ENCODE results near the gene RHOD.

Gene RHOD

DNA sequence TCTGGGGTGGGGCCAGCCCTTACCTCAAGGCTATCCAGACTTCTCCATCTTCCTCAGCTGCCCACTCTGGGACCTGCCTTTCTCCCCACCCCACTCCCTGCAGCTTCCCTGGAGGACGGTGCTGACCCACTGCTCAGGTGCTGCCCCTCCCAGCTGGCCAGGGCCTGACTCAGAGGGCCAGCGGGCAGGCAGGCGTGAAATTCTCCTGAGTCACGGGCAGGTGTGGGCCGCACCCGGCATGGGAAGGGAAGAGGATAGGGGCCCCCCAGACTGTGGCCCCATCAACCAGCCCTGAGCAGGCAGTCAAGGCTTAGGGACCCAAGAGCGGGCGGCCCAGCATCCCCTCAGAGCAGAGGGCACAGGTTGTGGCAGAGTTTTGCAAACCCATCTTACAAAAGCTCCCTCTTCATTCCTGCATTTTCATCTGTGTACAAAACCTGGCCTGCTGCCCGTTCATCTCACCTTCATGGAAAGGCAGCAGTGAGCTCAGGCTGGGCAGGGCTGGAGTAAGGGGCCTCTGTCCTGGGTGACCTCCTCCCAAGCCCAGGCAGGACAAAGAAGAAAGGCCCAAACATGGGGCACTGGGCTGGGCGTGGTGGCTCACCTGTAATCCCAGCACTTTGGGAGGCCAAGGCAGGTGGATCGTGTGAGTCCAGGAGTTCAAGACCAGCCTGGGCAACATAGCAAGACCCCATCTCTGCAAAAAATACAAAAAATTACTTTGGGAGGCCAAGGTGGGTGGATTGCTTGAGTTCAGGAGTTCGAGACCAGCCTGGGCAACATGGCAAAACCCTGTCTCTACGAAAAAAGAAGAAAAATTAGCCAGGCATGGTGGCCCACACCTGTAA lies 6.1 kb downstream of the RHOD start:
- no peak for DNase-seq (ENCODE audit: low spot score)

DNA sequence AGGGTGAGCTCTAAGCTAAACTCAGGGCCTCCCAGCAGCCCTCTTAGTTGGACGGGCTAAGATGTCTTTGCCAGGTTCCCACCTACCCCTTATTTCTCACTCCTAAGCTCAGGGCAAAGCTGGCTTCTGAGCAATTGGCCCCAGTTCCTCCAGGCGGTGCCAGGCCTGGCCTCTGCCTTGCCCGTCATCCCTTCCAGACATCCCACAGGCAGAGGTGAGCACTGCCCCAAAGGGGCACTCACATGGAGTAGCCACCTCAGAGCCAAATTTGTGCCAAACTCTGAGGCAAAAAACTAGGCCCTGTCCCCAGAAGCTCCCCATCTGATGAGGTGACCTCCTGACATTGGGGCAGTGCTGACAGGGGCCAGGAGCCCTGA lies 9.7 kb downstream of the RHOD start:
- DNase-seq (ENCODE audit: low spot score) = no peak

DNA sequence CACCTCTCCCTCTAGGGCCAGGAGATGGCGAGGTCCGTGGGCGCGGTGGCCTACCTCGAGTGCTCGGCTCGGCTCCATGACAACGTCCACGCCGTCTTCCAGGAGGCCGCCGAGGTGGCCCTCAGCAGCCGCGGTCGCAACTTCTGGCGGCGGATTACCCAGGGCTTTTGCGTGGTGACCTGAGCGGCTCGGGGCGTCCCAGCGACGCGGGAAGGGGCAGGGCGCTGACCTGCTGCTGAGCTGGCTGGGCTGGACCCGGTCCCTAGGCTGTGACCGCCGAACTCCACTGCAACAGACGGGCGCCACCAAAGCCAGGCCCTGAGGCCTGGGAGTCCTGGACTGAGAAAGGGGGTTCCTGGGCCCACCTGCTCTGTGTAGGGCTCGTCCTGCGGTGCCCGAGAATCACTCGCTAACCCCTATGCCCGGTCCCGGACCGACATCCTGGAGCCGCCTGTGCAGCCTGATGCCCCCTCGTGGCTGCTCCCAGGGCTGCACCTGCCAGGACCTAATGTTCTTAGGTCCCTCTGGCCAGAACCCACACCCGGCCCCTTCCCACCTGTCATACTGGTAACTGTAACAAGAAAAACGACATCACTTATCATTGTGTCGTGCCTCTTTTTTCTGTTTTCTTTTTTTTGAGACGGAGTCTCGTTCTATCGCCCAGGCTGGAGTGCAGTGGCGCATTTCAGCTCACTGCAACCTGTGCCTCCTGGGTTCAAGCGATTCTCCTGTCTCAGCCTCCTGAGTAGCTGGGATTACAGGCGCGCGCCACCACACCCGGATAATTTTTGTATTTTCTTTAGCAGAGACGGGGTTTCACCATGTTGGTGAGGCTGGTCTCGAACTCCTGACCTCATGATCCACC lies 15.0 kb downstream of the RHOD start:
- DNase-seq (ENCODE audit: low spot score) = no peak

DNA sequence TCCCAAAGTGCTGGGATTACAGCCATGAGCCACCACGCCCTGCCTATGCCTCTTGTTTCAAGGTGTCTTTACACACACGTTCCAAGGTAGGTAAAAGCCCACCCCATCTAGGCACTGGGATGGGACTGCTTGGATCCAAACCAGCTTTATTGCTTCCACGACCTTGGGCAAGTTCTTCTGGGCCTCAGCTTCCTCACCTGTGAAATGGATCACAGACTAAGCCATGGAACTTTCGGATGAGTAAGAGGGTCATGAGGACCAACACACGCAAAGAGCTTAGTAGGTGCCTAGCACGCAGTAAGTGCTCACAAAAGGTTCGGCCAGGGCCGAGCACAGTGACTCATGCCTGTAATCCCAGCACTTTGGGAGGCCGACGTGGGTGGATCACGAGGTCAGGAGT lies 15.6 kb downstream of the RHOD start:
- DNase-seq (ENCODE audit: low spot score) = no peak

DNA sequence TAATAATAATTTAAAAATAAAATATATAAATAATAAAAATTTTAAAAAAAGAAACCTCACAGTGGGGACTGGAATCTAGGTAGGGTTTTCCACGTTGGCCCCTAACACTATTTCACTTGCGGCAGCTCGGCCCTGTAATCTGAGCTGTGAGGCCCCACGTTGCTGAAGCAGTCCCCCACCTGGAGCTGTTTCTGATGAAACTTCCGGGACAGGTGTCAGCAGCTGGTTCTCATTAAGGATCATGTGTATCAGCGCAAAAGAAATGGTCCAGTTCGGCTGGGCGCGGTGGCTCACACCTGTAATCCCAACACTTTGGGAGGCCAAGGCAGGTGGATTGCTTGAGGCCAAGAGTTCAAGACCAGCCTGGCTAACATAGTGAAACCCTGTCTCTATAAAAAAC lies 17.3 kb downstream of the RHOD start:
- no peak for DNase-seq (ENCODE audit: low spot score)

DNA sequence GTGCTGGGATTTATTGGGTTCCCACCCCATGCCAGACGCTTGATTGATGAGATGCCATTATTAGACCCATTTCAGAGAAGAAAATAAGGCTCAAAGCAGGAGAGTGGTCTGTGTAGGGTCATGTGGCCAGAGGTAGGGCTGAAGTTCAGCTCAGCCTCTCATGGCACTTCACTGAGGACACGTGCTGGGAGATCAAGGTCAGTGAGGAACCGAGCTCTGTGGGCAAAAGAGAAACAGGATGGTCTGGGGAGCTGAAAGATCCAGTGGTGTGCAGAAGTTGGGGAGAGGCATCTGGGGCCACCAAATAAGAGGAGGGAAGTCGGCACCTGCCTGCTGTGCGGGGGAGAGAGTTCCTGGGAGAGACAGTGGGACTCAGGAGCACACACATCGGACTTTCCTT lies 19.6 kb downstream of the RHOD start:
- DNase-seq (ENCODE audit: low spot score) = no peak

DNA sequence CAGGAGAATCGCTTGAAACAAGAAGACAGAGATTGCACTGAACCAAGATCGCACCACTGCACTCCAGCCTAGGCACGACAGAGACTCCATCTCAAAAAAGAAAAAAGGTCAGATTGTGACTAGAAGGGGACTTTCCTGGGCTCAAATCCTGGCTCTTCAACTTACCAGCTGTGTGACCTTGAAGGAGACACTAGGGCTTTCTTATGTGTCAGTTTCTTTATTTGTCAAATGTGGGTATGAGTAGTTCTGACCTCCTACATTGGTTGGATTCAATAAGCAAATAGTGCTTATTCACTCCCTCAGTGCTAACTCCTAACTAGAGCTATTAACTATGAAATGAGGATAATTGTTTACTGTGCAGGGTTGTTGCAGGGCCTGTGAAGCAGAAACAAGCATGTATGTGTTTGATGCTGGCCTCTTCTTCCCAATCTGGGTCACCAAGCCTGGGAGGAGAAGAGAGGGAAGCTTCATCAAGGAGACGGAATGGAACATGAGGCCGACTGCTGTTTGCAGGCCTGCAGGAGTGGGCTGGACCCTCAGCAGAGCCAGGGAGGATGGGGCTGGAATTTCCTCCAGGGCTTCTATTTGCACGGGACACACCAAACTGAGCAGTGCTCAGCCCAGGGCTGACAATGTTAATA lies 22.5 kb downstream of the RHOD start:
- DNase-seq (ENCODE audit: low spot score) = no peak

DNA sequence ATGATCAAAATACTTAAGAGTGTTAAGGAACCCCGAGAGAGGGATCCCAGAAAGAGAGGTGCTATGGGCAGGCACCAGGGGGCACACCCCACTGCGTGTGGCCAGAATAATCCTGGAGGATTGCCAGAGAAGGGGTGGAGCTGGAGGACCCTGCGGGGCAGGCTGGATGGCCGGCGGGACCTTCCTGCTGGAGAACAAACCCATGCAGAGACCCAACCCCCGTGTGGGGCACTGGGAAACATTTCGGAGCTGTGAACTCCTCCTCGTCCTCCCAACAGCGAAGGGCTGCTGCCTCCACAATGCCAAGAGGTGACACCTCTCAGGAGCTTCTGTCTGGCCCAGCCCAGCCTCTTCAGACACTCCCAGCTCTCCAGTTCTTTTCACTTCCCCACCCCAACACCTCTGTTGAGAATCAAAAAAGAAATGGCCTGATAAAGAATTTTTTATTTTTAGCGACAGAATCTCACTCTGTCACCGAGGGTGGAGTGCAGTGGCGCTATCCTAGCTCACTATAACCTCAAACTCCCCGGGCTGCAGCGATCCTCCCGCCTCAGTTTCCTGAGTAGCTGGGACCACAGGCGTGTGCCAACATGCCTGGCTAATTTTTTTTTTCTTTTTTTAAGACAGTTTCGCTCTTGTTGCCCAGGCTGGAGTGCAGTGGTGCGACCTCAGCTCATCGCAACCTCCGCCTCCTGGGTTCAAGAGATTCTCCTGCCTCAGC lies 25.6 kb downstream of the RHOD start:
- DNase-seq (ENCODE audit: low spot score) = no peak

DNA sequence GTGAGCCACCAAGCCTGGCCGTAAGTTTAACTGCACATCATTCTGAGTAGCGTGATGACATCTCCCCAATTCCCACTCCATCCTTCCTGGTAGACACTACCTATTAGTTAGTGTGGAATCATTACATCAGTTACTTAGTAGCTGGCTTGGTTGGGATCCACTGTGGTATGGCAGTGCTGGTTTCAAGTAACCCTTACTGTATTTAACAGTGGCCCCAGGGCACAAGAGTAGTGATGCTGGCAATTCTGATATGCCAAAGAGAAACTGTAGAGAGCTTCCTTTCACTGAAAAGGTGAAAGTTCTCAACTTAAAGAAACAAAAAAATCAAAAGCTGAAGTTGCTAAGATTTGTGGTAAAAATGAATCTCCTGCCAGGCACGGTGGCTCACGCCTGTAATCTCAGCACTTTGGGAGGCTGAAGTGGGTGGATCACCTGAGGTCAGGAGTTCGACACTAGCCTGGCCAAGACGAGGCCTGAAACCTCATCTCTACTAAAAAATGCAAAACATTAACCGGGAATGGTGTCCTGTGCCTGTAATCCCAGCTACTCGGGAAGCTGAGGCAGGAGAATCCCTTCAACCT lies 27.2 kb downstream of the RHOD start:
- DNase-seq (ENCODE audit: low spot score) = no peak

DNA sequence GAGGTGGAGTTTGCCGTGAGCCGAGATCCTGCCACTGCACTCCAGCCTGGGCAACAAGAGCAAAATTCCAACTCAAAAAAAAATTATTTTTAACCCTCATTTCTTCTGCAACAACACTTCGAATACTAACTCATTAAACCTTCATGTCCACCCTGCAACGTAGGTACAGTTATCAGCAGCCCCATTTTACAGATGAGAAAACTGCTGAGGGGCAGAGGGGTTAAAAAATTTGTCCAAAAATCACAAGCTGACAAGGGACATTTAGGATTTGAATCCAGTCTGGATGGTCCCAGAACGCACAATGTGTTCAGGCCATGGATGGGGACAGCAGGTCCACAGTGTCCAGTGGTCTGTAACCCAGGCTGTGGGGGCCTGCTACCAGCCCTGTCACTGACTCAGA lies 29.0 kb downstream of the RHOD start:
- DNase-seq (ENCODE audit: low spot score) = no peak

DNA sequence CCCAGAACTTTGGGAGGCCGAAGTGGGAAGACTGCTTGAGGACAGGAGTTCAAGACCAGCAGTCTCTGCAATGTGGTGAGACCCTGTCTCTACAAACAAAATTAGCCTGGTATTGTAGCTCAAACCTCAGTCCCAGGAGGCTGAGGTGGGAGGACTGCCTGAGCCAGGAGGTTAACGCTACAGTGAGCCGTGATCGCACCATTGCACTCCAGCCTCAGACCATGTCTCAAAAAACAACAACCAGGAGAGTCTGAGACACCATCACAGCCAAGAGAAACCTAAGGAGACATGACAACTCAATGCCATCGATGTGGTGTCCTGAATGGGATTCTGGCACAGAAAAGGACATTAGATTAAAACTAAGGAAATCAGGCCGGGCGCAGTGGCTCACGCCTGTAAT lies 34.1 kb downstream of the RHOD start:
- DNase-seq (ENCODE audit: low spot score) = no peak

DNA sequence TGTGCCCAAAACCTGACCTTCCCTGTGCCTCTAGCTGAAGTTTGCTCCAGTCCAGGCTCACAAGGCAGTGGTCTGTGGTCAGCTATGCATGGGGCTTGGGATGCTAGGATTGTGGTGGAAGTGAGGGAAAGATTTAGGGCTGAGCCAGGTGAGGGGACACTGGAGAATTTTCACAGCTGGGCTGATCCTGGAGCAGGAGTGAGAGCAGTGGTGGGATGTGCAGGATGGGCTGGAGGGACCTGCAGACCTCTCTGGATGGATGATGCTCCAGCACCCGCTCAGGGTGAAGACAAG lies 38.5 kb downstream of the RHOD start:
- DNase-seq (ENCODE audit: low spot score) = no peak

DNA sequence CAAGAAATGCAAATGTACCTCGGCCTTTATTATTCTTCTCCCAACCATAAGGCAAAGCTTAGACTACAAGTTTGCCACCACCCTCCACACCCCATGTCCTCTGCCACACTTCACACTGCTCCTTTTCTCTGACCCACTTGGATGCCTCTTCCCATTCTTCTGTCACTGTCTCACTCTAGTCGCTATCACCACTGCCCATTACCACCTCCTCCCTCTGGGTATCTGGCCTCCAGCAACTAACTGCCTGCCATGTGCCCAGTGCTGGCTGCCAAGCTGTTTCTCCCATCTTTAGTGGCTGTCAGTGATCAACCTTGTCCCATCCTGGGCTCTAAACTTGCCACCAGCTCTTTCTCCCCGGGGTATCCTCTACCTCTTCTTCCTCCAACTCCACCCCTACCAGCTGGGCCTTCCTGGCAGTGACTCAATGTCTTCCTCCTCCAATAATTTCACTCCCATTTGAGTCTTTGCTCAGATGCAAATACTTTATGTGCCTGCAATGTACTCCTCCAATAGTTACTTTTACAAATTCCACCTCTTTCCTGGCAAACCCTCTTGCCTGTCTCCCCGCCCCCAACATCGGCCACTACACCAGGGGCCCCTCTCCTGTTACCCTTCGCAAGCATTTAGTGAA lies 42.3 kb downstream of the RHOD start:
- no peak for DNase-seq (ENCODE audit: low spot score)

DNA sequence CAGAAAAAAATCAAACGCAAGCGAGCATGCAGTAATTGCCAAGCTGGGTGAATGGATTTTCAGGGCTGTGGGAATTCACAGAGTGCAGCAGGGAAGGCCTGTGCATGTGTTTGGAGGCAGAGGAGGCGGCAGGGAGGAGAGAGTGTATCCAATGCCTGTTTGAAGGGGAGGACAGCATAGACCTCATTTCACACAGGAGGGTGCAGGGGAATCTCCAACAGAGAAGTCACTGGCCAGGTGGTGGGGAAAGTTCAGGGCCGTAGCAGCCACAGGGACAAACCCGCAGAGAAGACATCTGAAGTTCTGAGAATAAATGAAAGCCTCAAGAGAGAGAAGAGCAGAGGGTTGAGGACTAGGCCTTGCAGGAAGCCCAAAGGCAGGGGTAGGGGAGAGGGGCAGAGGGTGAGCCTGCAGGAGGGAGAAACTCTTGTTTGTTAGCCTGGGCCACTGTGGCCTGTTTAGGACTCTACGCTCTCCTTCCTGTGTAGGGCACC lies 43.2 kb downstream of the RHOD start:
- DNase-seq (ENCODE audit: low spot score) = no peak

DNA sequence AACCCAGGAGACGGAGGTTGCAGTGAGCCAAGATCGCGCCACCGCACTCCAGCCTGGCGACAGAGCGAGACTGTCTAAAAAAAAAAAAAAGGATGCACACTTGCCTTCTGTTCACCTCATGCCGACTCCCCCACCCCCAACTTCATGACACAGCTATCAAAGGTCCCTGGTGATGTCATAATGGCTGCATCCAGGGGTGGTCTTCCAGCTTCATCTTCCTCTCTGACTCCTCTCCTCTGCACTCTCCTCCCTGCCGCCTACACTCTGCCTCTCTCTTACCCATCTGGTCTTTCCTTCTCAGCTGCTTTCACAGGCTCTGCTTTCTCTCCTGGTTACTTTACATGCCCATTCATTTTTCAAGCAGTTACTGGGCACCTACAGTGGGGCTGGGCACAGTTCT lies 46.0 kb downstream of the RHOD start:
- DNase-seq (ENCODE audit: low spot score) = no peak

DNA sequence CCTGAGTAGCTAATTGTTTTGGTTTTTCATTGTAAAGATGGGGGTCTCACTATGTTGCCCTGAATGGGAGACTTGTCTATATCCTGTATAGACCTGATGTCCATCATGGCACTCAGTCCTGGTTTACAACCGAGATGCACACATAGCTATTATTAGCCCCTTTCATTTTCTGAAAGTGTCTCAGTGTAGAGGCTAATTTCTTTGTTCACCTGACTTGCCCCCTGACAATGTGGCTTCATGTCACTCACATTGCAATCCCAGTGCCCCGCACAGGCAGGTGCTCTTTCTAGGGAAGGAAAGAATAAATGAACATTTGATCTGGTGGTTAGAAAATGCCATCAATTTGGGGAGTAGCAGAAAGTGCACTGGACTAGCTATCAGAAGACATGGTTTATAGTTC lies 49.3 kb downstream of the RHOD start:
- no peak for DNase-seq (ENCODE audit: low spot score)

DNA sequence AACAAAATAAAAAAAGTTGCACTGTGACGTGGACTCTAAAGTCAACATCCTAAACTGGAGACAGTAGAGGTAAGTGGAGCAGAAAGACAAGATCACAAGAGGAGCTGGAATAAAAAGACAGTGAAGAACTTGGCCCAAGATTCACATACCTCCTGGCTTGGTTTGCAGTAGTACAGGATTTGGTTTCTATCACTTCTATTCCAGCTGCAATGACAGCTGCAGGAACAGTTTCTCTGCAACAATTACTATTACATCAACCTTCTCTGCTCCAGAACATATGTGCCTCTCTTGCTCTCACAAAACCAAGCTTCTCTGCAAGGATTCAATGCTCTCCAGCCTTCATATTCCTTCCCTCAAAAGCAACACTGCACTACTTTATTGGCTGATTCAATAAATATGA lies 54.6 kb downstream of the RHOD start:
- no peak for DNase-seq (ENCODE audit: low spot score)

DNA sequence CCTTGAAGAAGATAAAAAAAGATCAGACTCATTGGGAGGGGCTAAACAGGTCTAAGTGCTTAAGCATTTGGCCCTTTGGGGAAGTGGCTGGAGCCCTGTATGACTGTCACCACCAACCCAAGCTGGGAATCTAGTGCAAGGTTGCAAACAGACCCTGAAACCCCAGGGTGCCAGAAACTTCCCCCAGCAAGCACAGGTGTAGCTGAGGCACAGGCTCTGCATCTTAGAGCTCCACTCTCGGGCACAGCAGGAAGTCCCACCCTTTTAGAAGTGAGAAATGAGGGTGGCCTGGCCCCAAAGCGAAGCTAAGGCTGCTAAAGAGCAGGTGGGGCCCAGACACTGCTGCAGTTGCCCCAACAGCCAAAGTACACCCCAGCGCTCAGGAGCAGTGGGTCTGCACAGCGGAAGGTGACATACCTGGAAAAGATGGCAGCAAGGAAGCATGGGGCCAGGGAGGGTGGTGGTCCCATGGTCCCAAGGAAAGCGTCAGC lies 56.6 kb downstream of the RHOD start:
- DNase-seq (ENCODE audit: low spot score) = no peak

DNA sequence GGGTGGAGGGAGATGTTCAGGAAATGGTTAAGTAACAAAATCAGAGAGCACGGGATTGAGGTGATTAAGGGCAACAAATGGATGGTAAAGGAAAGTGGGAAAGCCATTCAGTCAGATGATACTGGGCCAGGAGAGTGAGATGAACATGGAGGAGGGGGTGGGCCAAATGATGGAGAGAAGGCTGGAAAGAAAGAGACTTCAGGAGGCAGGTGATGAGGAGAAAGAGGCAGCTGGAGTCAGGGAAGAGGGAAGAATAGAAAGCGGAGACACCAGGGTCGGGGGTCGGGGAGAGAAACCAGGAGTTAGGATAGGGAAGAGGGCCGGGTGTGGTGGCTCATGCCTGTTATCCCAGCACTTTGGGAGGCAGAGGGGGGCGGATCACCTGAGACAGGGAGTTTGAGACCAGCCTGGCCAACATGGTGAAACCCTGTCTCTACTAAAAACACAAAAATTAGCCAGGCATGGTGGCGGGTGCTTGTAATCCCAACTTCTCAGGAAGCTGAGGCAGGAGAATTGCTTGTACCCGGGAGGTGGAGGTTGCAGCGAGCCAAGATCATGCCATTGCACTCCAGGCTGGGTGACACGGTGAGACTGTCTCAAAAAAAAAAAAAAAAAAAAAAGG lies 57.7 kb downstream of the RHOD start:
- no peak for DNase-seq (ENCODE audit: low spot score)

DNA sequence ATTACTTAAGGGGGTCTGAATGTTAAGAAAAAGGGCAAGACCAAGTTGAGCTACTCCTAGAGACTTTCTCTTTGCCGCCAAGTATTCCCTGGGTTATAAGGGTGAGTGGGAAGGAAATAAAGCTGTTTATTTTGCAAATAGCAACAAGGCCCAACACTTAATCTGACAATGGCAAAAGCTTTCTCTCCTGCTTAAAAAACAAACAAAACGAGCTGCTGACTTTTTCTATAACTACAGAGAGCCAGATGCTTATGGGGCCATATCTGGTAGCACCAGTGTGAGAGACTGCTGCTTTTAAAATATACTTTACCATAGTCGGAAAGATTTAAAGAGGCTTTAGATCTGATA lies 60.1 kb downstream of the RHOD start:
- no peak for DNase-seq (ENCODE audit: low spot score)

DNA sequence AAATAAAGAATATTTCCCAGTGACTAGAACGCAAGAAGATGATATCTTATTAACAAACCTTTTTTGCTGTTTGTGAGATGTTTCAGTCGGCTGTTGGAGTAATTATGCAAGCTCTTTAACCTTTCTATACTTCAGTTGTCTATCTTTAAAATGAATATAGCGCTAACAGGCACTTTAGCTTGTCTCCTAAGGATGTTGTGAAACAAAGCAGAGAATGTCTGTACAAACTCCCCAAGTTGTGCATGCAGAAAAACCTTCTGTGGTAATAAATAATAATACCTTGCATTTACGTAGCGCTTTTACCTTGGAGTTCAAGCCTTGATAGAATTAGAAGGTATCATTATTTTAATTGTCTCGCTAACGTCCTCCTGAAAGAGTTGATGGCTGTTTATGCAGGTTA lies 60.5 kb downstream of the RHOD start:
- no peak for DNase-seq (ENCODE audit: low spot score)
